GM23248 (cell line): ENCODE data around the gene CDS2. TPM values are rescaled to one million over a fixed set of nuclear protein-coding genes. Genes with fewer than 3 reads are reported as not detected.
A peak's percentile ranks its signal among the peaks of the same experiment; 100 is the strongest.

Experiments used
- DNase-seq: peaks from one replicate; pipeline ENCODE4 v3.0.0-alpha.2; 2015
- H2AFZ ChIP-seq: fragments of 200-600 bp; sonication (generic); 2 replicates; pipeline ENCODE4 v1.6.1; 2016; ENCODE audit warnings: antibody characterized with exemption
- H3F3A ChIP-seq: fragments of 200-600 bp; sonication (generic); 2 replicates; pipeline ENCODE4 v1.6.1; 2016; ENCODE audit warnings: mild to moderate bottlenecking, antibody characterized with exemption, mixed run types; ENCODE audit not compliant: insufficient read depth
- H3K27ac ChIP-seq: fragments of 200-600 bp; sonication (generic); 2 replicates; pipeline ENCODE4 v1.5.1; 2016; ENCODE audit warnings: mild to moderate bottlenecking
- H3K27me3 ChIP-seq: fragments of 200-600 bp; sonication (generic); replicated peaks from 2 replicates; pipeline ENCODE4 v1.6.1; 2016; ENCODE audit warnings: mild to moderate bottlenecking; ENCODE audit not compliant: insufficient read depth
- H3K36me3 ChIP-seq: fragments of 200-600 bp; sonication (generic); 2 replicates; pipeline ENCODE4 v1.6.1; 2016; ENCODE audit warnings: low read depth, mild to moderate bottlenecking
- H3K4me1 ChIP-seq: fragments of 200-600 bp; sonication (generic); 2 replicates; pipeline ENCODE4 v1.6.1; 2016; ENCODE audit warnings: mild to moderate bottlenecking; ENCODE audit not compliant: insufficient read depth
- H3K4me2 ChIP-seq: fragments of 200-600 bp; sonication (generic); one replicate; pipeline ENCODE4 v1.6.1; 2016; ENCODE audit warnings: mild to moderate bottlenecking; ENCODE audit not compliant: unreplicated experiment
- H3K4me3 ChIP-seq: fragments of 200-600 bp; sonication (generic); 2 replicates; pipeline ENCODE4 v1.5.1; 2016; ENCODE audit warnings: mild to moderate bottlenecking
- H3K79me2 ChIP-seq: fragments of 200-600 bp; sonication (generic); 2 replicates; pipeline ENCODE4 v1.6.1; 2016; ENCODE audit warnings: mild to moderate bottlenecking; ENCODE audit not compliant: insufficient read depth
- H3K9ac ChIP-seq: fragments of 200-600 bp; sonication (generic); 2 replicates; pipeline ENCODE4 v1.6.1; 2016; ENCODE audit warnings: mild to moderate bottlenecking
- H3K9me2 ChIP-seq: fragments of 200-600 bp; sonication (generic); 2 replicates; pipeline ENCODE4 v1.6.1; 2016; ENCODE audit warnings: mixed run types, mild to moderate bottlenecking, moderate library complexity; ENCODE audit not compliant: insufficient read depth
- H3K9me3 ChIP-seq: fragments of 200-600 bp; sonication (generic); one replicate; pipeline ENCODE4 v1.6.1; 2017; ENCODE audit warnings: low read depth
- H4K20me1 ChIP-seq: fragments of 200-600 bp; sonication (generic); 2 replicates; pipeline ENCODE4 v1.6.0; 2016; ENCODE audit not compliant: insufficient read depth
- EZH2 ChIP-seq: fragments of 200-600 bp; sonication (generic); IDR thresholded peaks from 2 replicates; pipeline ENCODE4 v1.6.1; 2018; ENCODE audit warnings: antibody characterized with exemption, mild to moderate bottlenecking; ENCODE audit not compliant: insufficient read depth, poor library complexity, severe bottlenecking
- EZH2phosphoT487 ChIP-seq: fragments of 200-600 bp; sonication (generic); IDR thresholded peaks from 2 replicates; pipeline ENCODE4 v1.6.1; 2018; ENCODE audit warnings: antibody characterized with exemption, moderate library complexity, mild to moderate bottlenecking, low read depth; ENCODE audit not compliant: insufficient read depth
- WGBS, 2 experiments: methylation state at CpG; one replicate each; pipeline ENCODE4 v1.1.6; 2015 to 2017; ENCODE audit warnings: low lambda C conversion rate in 2 of 2, low coverage in 1 of 2; ENCODE audit errors: missing lambda C conversion rate in 2 of 2; 5-methylcytosine and 5-hydroxymethylcytosine counted together
- in situ Hi-C: fragments of 300-500 bp; cut with MboI; formaldehyde crosslinking; loops from 2 replicates; pipeline ENCODE4 v1.15.0; 2020
- polyA plus RNA-seq: library from polyadenylated mRNA; unstranded; fragments of >200 nt; fragmentation: Nextera tagmentation; extraction: Ambion mirVana; gene quantifications from 2 replicates; pipeline ENCODE4 v1.2.1, GENCODE V29; 2016
- total RNA-seq: library from RNA; depleted of rRNA; stranded (reverse); fragments of >200 nt; shearing (Covaris generic); gene quantifications from 2 replicates; pipeline ENCODE4 v1.2.3, GENCODE V29; 2014

CDS2 gene
- total and polyA plus RNA-seq, 2 experiments from 2014 or later, result 29.4 to 31.6 TPM

GRCh38 chr20:5119435-5120184 lies 7.2 kb upstream of the CDS2 start, which contains the start of gene PCNA:
PCNA (minus strand) TSS chr20:5119958; CDS start chr20:5119798, 160 bp downstream.
- H3K4me3 ChIP-seq, result peak within 1 kb of the TSS; percentile 86
- 0 to 2% methylated on average over 68 to 70 of the region's 71 CpGs for WGBS, 2 experiments
- no peaks in the 10 kb centered on the region for H3K9me2 ChIP-seq
- H4K20me1 ChIP-seq, result no peaks in the 10 kb centered on the region; the same call in 1 of the 2 replicates
- peaks cover 29% of the 10 kb centered on the region for H3K36me3 ChIP-seq
- peak within 1 kb of the TSS; percentile 89 for H2AFZ ChIP-seq
- H3K9ac ChIP-seq, result peak within 1 kb of the TSS; percentile 87
- H3K79me2 ChIP-seq, result peaks cover 49% of the 10 kb centered on the region
- no peaks in the 10 kb centered on the region for H3K9me3 ChIP-seq
- H3K27ac ChIP-seq, result peak within 1 kb of the TSS; percentile 92
- H3K27me3 ChIP-seq, result no peaks in the 10 kb centered on the region
- TF ChIP-seq EZH2phosphoT487 (no peak), EZH2 (no peak)
- peaks cover 20% of the 10 kb centered on the region for H3K4me1 ChIP-seq
- H3F3A ChIP-seq, result peaks cover 32% of the 10 kb centered on the region
- H3K4me2 ChIP-seq, result peak within 1 kb of the TSS; percentile 88
- DNase-seq, result peak; percentile 99
- in situ Hi-C loops, result no loop called here

- Histone ChIP-seq H3K4me1 (peaks cover 20% of the 10 kb centered on the region), H3F3A (peaks cover 27% of the 10 kb centered on the region), H3K79me2 (peaks cover 44% of the 10 kb centered on the region), H4K20me1 (no peaks in the 10 kb centered on the region; the same call in 1 of the 2 replicates), H3K9ac (peak overlapping the region; percentile 87), H3K4me3 (peak overlapping the region; percentile 86), H2AFZ (peak overlapping the region; percentile 89), H3K27ac (peak overlapping the region; percentile 92), H3K9me2 (no peaks in the 10 kb centered on the region), H3K9me3 (no peaks in the 10 kb centered on the region), H3K4me2 (peak overlapping the region; percentile 88), H3K36me3 (peaks cover 24% of the 10 kb centered on the region), H3K27me3 (no peaks in the 10 kb centered on the region)
- in situ Hi-C loops, result no loop called here
- no peak for DNase-seq
- TF ChIP-seq EZH2 (no peak), EZH2phosphoT487 (no peak)
- 0 to 2% methylated on average over 9 of the region's 9 CpGs for WGBS, 2 experiments
Observed at GRCh38 chr20:5120185-5120476, 6.7 kb upstream of the CDS2 start.

GRCh38 chr20:5122873-5123260 lies 3.9 kb upstream of the CDS2 start:
- peaks cover 6% of the 10 kb centered on the region for H3F3A ChIP-seq
- H3K4me3 ChIP-seq, result no peak overlapping the region
- no peak for DNase-seq
- WGBS, 2 experiments, result 96 to 100% methylated on average over 1 of the region's 1 CpG
- H3K36me3 ChIP-seq, result peaks cover 3% of the 10 kb centered on the region; the same call in 1 of the 2 replicates
- H3K27me3 ChIP-seq, result no peaks in the 10 kb centered on the region
- in situ Hi-C loops, result no loop called here
- TF ChIP-seq EZH2phosphoT487 (no peak), EZH2 (no peak)
- no peaks in the 10 kb centered on the region for H3K9me2 ChIP-seq
- no peak overlapping the region for H3K9ac ChIP-seq
- no peak overlapping the region for H3K27ac ChIP-seq
- H4K20me1 ChIP-seq, result no peaks in the 10 kb centered on the region; the same call in 1 of the 2 replicates
- H3K4me2 ChIP-seq, result no peak overlapping the region
- H3K4me1 ChIP-seq, result peaks cover 15% of the 10 kb centered on the region
- no peaks in the 10 kb centered on the region for H3K9me3 ChIP-seq
- H2AFZ ChIP-seq, result no peak overlapping the region
- peaks cover 26% of the 10 kb centered on the region for H3K79me2 ChIP-seq

- Histone ChIP-seq H3K9me2 (no peaks in the 10 kb centered on the region), H3K27me3 (no peaks in the 10 kb centered on the region), H4K20me1 (no peaks in the 10 kb centered on the region), H3K9me3 (no peaks in the 10 kb centered on the region), H3K27ac (peak overlapping the region; percentile 64), H3K4me3 (peak overlapping the region; percentile 86), H3K36me3 (no peaks in the 10 kb centered on the region), H3F3A (peaks cover 9% of the 10 kb centered on the region; the same call in 1 of the 2 replicates), H3K4me1 (peaks cover 16% of the 10 kb centered on the region), H3K79me2 (peaks cover 53% of the 10 kb centered on the region), H2AFZ (peak overlapping the region; percentile 79), H3K9ac (peak overlapping the region; percentile 90), H3K4me2 (peak overlapping the region; percentile 76)
- in situ Hi-C loops, result no loop called here
- TF ChIP-seq EZH2phosphoT487 (no peak), EZH2 (no peak)
- DNase-seq, result peak; percentile 65
- 0 to 2% methylated on average over 35 to 37 of the region's 44 CpGs for WGBS, 2 experiments
Observed at GRCh38 chr20:5127204-5127858, 523 bp downstream of the CDS2 start.
